Fibroblast of lung (primary cell): ENCODE data around the gene STX12. TPM values are rescaled to one million over a fixed set of nuclear protein-coding genes. Genes with fewer than 3 reads are reported as not detected.

ENCODE experiments used
- DNase-seq, 2 donors: peaks; one replicate each; pipeline versions ENCODE4 v3.0.0 to v3.0.0-alpha.2; 2010; ENCODE audit warnings: low read depth in 2 of 2
- H2AFZ ChIP-seq: 2 replicates; pipeline ENCODE4 v1.5.1; 2012; ENCODE audit warnings: low read length, control low read depth, inconsistent platforms
- H3K27ac ChIP-seq: 2 replicates; pipeline ENCODE4 v1.5.1; 2011; ENCODE audit warnings: low read length, control low read depth; ENCODE audit not compliant: insufficient read depth
- H3K27me3 ChIP-seq: 2 replicates; pipeline ENCODE4 v1.5.1; 2011; ENCODE audit warnings: mild to moderate bottlenecking, low read length; ENCODE audit not compliant: control insufficient read depth, insufficient read depth
- H3K36me3 ChIP-seq: 2 replicates; pipeline ENCODE4 v1.5.1; 2011; ENCODE audit warnings: low read length; ENCODE audit not compliant: control insufficient read depth, insufficient read depth
- H3K4me1 ChIP-seq: 2 replicates; pipeline ENCODE4 v1.5.1; 2011; ENCODE audit warnings: low read length; ENCODE audit not compliant: control insufficient read depth, insufficient read depth; ENCODE audit errors: extremely low read depth
- H3K4me2 ChIP-seq: 2 replicates; pipeline ENCODE4 v1.5.1; 2011; ENCODE audit warnings: low read length, control low read depth; ENCODE audit not compliant: insufficient read depth; ENCODE audit errors: extremely low read depth
- H3K4me3 ChIP-seq, 4 experiments: fragments of 200-600 bp in 1 of 4; sonication (generic) in 1 of 4; replicated peaks in 1 of 4; 2 replicates each; pipeline ENCODE4 v1.5.1; 2011 to 2016; ENCODE audit warnings: low read length in 4 of 4, low read depth in 3 of 4, mild to moderate bottlenecking in 3 of 4, control low read depth in 2 of 4, inconsistent platforms in 1 of 4, mixed read lengths in 1 of 4; ENCODE audit not compliant: insufficient read depth in 1 of 4; ENCODE audit errors: control extremely low read depth in 1 of 4
- H3K79me2 ChIP-seq: 2 replicates; pipeline ENCODE4 v1.5.1; 2012; ENCODE audit warnings: mild to moderate bottlenecking, low read length, inconsistent platforms; ENCODE audit not compliant: control insufficient read depth, insufficient read depth
- H3K9ac ChIP-seq: 2 replicates; pipeline ENCODE4 v1.5.1; 2011; ENCODE audit warnings: mild to moderate bottlenecking, low read length, control low read depth; ENCODE audit not compliant: insufficient read depth
- H3K9me3 ChIP-seq: 2 replicates; pipeline ENCODE4 v1.5.1; 2012; ENCODE audit warnings: low read depth, low read length; ENCODE audit not compliant: control insufficient read depth, insufficient read depth
- H4K20me1 ChIP-seq: 2 replicates; pipeline ENCODE4 v1.5.1; 2011; ENCODE audit warnings: low read length; ENCODE audit not compliant: control insufficient read depth, insufficient read depth; ENCODE audit errors: extremely low read depth
- EZH2 ChIP-seq: IDR thresholded peaks from 2 replicates; pipeline ENCODE4 v1.5.1; 2012; ENCODE audit warnings: low read length, control low read depth, mild to moderate bottlenecking; ENCODE audit errors: missing control alignments
- polyA plus RNA-seq, 2 donors: library from polyadenylated mRNA; depleted of rRNA in 1 of 2; stranded (reverse) in 1 of 2; unstranded in 1 of 2; fragments of >200 nt; gene quantifications; 2 replicates each; pipeline ENCODE4 v1.2.1, GENCODE V29; 2011 to 2012; ENCODE audit warnings: missing spikeins in 1 of 2
- total RNA-seq: library from RNA; depleted of rRNA; stranded (reverse); fragments of >200 nt; gene quantifications from 2 replicates; pipeline ENCODE4 v1.2.1, GENCODE V29; 2014
- TF ChIP-seq, protein P1 (sequence below), 2 donors: IDR thresholded peaks in 1 of 2; conservative IDR thresholded peaks in 1 of 2; 1 replicate in 1 of 2; 2 replicates in 1 of 2; pipeline ENCODE4 v1.5.1; 2011 to 2012; ENCODE audit warnings: low read length in 2 of 2, control low read depth in 1 of 2, inconsistent platforms in 1 of 2, low read depth in 1 of 2, mild to moderate bottlenecking in 1 of 2

Gene STX12
- total and polyA plus RNA-seq, 2 donors (not counting 1 experiment from before 2014, with no cell fraction given), result 60.8 to 76.7 TPM

DNA sequence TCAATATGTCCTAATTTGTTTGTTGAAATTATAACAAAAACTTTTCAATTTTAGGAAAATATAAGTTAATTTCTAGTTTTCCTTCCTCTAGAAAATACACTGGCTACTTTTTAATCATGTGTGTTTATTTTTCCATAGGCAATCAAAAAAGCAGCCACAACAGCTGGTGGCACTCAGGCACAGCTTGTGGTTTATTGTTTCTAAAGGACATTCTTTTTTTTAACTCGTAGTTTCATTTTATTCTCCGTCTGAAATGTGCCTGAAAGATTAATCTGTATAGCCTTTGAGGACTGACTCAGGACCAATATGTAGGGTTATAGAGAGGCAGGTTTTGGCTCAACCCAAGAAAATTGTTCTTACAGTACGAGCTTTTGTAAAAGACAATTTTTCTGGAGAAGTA is 20.7 kb upstream of the STX12 start:
- H4K20me1 ChIP-seq, result no peaks in the 10 kb centered on the region
- TF ChIP-seq, protein P1, sequence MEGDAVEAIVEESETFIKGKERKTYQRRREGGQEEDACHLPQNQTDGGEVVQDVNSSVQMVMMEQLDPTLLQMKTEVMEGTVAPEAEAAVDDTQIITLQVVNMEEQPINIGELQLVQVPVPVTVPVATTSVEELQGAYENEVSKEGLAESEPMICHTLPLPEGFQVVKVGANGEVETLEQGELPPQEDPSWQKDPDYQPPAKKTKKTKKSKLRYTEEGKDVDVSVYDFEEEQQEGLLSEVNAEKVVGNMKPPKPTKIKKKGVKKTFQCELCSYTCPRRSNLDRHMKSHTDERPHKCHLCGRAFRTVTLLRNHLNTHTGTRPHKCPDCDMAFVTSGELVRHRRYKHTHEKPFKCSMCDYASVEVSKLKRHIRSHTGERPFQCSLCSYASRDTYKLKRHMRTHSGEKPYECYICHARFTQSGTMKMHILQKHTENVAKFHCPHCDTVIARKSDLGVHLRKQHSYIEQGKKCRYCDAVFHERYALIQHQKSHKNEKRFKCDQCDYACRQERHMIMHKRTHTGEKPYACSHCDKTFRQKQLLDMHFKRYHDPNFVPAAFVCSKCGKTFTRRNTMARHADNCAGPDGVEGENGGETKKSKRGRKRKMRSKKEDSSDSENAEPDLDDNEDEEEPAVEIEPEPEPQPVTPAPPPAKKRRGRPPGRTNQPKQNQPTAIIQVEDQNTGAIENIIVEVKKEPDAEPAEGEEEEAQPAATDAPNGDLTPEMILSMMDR (conservative IDR thresholded peaks at IDR 0.05 in 1 of 2, IDR thresholded peaks at IDR 0.05 in 1 of 2; ENCODE audit: low read depth in 1 of 2, low read length in 2 of 2), result no peak
- no peak for TF ChIP-seq EZH2
- H3K4me3 ChIP-seq, result peak overlapping the region in 1 of 4 experiments; percentile 27
- no peak overlapping the region for H2AFZ ChIP-seq
- peak in 1 of 2 donors; percentile 83 for DNase-seq
- no peaks in the 10 kb centered on the region for H3K27me3 ChIP-seq
- no peaks in the 10 kb centered on the region for H3K9me3 ChIP-seq
- H3K4me2 ChIP-seq, result no peak overlapping the region
- H3K27ac ChIP-seq, result no peak overlapping the region
- H3K79me2 ChIP-seq, result no peaks in the 10 kb centered on the region
- no peaks in the 10 kb centered on the region for H3K36me3 ChIP-seq
- no peaks in the 10 kb centered on the region for H3K4me1 ChIP-seq
- no peak overlapping the region for H3K9ac ChIP-seq

DNA sequence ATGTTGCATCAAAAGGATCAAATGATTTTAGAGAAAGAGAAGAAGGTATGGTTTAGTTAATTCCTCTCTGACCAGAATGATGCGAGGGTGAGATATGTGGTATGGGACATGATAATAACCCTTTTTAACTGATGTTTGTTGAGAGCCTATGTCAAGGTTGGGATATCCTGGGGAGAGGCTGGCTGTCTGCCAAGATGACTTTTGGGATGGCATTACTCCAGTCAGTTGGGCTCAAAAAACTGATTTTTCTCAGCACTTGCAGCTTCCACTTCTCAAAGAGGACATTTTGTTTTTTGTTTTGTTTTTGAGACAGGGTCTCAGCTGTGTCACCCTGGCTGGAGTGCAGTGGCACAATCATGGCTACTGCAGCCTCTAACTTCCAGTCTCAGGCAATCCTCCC is 17.7 kb upstream of the STX12 start:
- Histone ChIP-seq H3K9me3 (no peaks in the 10 kb centered on the region), H3K4me3 (no peak overlapping the region), H2AFZ (no peak overlapping the region), H4K20me1 (no peaks in the 10 kb centered on the region), H3K27me3 (no peaks in the 10 kb centered on the region), H3K4me1 (no peaks in the 10 kb centered on the region), H3K9ac (no peak overlapping the region), H3K79me2 (no peaks in the 10 kb centered on the region), H3K36me3 (no peaks in the 10 kb centered on the region), H3K4me2 (no peak overlapping the region), H3K27ac (no peak overlapping the region)
- no peak for DNase-seq
- TF ChIP-seq EZH2, result no peak
- TF ChIP-seq, protein P1 (conservative IDR thresholded peaks at IDR 0.05 in 1 of 2, IDR thresholded peaks at IDR 0.05 in 1 of 2; ENCODE audit: low read depth in 1 of 2, low read length in 2 of 2), result no peak

DNA sequence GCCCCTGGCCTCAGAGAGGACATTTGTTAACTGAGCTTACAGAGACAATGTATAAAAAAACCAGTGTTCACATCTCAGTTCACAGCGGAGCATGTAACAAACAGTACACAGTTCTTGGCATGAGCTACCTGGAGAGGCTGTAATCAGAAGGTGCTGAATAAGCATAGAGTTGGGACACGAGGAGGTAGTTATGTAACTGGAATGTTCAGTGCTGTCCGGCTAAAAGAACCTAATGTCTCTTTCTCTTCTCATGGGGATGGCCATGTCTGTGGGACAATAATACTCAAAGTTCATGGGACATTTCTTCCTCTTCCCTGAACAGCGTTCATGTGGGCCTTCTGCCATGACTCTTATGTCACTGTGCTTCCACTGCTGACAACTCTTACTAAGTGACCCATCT is 17.2 kb upstream of the STX12 start:
- H3K27ac ChIP-seq, result no peak overlapping the region
- no peak overlapping the region for H2AFZ ChIP-seq
- H3K4me2 ChIP-seq, result no peak overlapping the region
- no peaks in the 10 kb centered on the region for H3K79me2 ChIP-seq
- TF ChIP-seq, protein P1 (conservative IDR thresholded peaks at IDR 0.05 in 1 of 2, IDR thresholded peaks at IDR 0.05 in 1 of 2; ENCODE audit: low read depth in 1 of 2, low read length in 2 of 2), result no peak
- no peak for TF ChIP-seq EZH2
- no peaks in the 10 kb centered on the region for H3K9me3 ChIP-seq
- no peaks in the 10 kb centered on the region for H3K27me3 ChIP-seq
- H4K20me1 ChIP-seq, result no peaks in the 10 kb centered on the region
- H3K36me3 ChIP-seq, result no peaks in the 10 kb centered on the region
- H3K9ac ChIP-seq, result no peak overlapping the region
- no peak overlapping the region for H3K4me3 ChIP-seq
- DNase-seq, result no peak
- H3K4me1 ChIP-seq, result no peaks in the 10 kb centered on the region
